Fibroblast of lung (primary cell): Measurements from ENCODE around the gene CFAP119.
"Not testable (repeated sequence)": the region's sequence is repeated elsewhere in the genome, so short reads cannot be mapped to it uniquely, and the experiment has no call there.

Experiments
- CTCF ChIP-seq, 2 donors: IDR thresholded peaks in 1 of 2; conservative IDR thresholded peaks in 1 of 2; 1 replicate in 1 of 2; 2 replicates in 1 of 2; pipeline ENCODE4 v1.5.1; 2011 to 2012; ENCODE audit warnings: low read length in 2 of 2, control low read depth in 1 of 2, inconsistent platforms in 1 of 2, low read depth in 1 of 2, mild to moderate bottlenecking in 1 of 2
- EZH2 ChIP-seq: IDR thresholded peaks from 2 replicates; pipeline ENCODE4 v1.5.1; 2012; ENCODE audit warnings: low read length, control low read depth, mild to moderate bottlenecking; ENCODE audit errors: missing control alignments

- TF ChIP-seq CTCF (conservative IDR thresholded peaks at IDR 0.05 in 1 of 2, IDR thresholded peaks at IDR 0.05 in 1 of 2; ENCODE audit: low read depth in 1 of 2, low read length in 2 of 2); EZH2: not testable (repeated sequence)
These were observed 47.8 kb upstream of the CFAP119 start for GRCh38 chr16:30809675-30810074.
